Neuron (in vitro differentiated cells): ENCODE data around the gene PROB1.
"Not testable (repeated sequence)": the region's sequence is repeated elsewhere in the genome, so short reads cannot be mapped to it uniquely, and the experiment has no call there.

Experiments
- H2AFZ ChIP-seq: one replicate; pipeline ENCODE4 v1.6.1; 2013; ENCODE audit warnings: low read depth, mild to moderate bottlenecking, inconsistent platforms, low read length, moderate library complexity
- H3K27me3 ChIP-seq: one replicate; pipeline ENCODE4 v1.6.1; 2013; ENCODE audit warnings: low read length; ENCODE audit not compliant: insufficient read depth
- H3K36me3 ChIP-seq: one replicate; pipeline ENCODE4 v1.6.1; 2013; ENCODE audit warnings: low read length; ENCODE audit not compliant: insufficient read depth
- H3K4me1 ChIP-seq: one replicate; pipeline ENCODE4 v1.6.1; 2013; ENCODE audit warnings: low read length; ENCODE audit not compliant: insufficient read depth
- H3K4me3 ChIP-seq: 2 replicates; pipeline ENCODE4 v1.5.1; 2013; ENCODE audit warnings: mild to moderate bottlenecking, low read length, moderate library complexity
- H3K9me3 ChIP-seq: one replicate; pipeline ENCODE4 v1.6.1; 2013; ENCODE audit warnings: low read length

Gene PROB1

GRCh38 chr5:139393497-139394122, 1.3 kb downstream of the PROB1 start:
- H3K27me3 ChIP-seq = peaks cover 28% of the 10 kb centered on the region
- no peak overlapping the region for H3K4me3 ChIP-seq
- peaks cover 3% of the 10 kb centered on the region for H3K36me3 ChIP-seq
- H2AFZ ChIP-seq = no peak overlapping the region
- H3K9me3 ChIP-seq = peaks cover 25% of the 10 kb centered on the region
- peaks cover 6% of the 10 kb centered on the region for H3K4me1 ChIP-seq

- peaks cover 6% of the 10 kb centered on the region for H3K4me1 ChIP-seq
- peaks cover 28% of the 10 kb centered on the region for H3K27me3 ChIP-seq
- H3K36me3 ChIP-seq = peaks cover 3% of the 10 kb centered on the region
- peaks cover 25% of the 10 kb centered on the region for H3K9me3 ChIP-seq
- H3K4me3 ChIP-seq = no peak overlapping the region
- no peak overlapping the region for H2AFZ ChIP-seq
These were observed 2.0 kb downstream of the PROB1 start for GRCh38 chr5:139392678-139393496.

DNA sequence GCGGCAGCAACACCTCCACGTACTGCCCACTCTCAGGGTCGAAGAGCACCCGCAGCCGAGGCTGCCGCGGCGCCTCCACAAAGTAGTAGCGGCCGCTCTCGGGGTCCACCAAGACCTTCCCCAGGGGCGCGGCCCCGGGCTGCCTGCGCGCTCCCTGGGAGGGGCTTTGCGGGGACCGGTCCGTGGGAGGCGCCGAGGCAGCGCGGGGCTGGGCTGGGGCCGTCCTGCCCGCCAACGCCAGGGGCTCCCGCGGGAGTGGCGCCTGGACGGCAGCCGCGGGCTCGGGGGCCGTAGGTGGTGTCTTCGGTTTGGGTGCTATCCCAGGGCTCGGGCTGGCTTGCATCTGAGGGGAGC, 2.6 kb downstream of the PROB1 start:
- peaks cover 28% of the 10 kb centered on the region for H3K27me3 ChIP-seq
- peaks cover 25% of the 10 kb centered on the region for H3K9me3 ChIP-seq
- peaks cover 6% of the 10 kb centered on the region for H3K4me1 ChIP-seq
- H3K36me3 ChIP-seq = peaks cover 3% of the 10 kb centered on the region
- no peak overlapping the region for H2AFZ ChIP-seq
- H3K4me3 ChIP-seq = no peak overlapping the region

DNA sequence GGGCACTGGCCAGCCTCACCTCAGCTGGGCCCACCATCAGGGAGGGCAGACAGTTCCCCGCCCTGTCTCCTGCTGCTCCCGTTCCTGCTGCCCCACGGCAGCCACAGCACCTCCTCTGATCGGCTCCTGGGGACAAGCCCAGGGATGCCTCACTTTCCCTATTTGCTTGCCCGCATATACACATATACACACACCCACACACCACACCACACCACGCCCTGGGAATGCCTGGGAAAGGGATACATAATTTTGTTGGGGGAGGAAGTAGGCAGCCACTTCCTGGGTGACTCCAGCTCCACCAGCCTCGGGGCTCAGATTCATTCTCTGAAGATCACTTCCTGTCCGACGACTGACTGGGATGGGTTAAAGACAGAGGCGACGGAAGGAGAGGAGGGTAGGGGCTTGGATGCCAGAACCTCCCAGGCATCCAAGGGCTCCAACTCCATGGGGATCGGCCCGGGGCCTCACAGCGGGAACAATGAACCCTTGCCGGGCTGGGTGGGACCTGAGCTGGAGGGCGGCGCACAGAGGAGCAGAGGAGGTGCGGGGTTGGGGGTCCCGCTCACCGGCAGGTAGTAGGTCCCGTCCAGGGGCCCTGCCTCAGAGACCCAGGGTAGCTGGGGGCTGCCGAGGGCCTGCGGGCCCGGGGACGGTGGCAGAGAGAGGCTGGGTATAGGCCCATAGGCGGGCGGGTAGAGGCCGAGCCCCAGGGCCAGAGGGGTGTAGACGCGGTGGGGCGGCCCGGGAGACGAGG, 3.2 kb downstream of the PROB1 start:
- H3K4me1 ChIP-seq = peaks cover 6% of the 10 kb centered on the region
- H3K27me3 ChIP-seq = peaks cover 28% of the 10 kb centered on the region
- H3K36me3 ChIP-seq = no peaks in the 10 kb centered on the region
- no peak overlapping the region for H3K4me3 ChIP-seq
- H2AFZ ChIP-seq = no peak overlapping the region
- peaks cover 25% of the 10 kb centered on the region for H3K9me3 ChIP-seq

DNA sequence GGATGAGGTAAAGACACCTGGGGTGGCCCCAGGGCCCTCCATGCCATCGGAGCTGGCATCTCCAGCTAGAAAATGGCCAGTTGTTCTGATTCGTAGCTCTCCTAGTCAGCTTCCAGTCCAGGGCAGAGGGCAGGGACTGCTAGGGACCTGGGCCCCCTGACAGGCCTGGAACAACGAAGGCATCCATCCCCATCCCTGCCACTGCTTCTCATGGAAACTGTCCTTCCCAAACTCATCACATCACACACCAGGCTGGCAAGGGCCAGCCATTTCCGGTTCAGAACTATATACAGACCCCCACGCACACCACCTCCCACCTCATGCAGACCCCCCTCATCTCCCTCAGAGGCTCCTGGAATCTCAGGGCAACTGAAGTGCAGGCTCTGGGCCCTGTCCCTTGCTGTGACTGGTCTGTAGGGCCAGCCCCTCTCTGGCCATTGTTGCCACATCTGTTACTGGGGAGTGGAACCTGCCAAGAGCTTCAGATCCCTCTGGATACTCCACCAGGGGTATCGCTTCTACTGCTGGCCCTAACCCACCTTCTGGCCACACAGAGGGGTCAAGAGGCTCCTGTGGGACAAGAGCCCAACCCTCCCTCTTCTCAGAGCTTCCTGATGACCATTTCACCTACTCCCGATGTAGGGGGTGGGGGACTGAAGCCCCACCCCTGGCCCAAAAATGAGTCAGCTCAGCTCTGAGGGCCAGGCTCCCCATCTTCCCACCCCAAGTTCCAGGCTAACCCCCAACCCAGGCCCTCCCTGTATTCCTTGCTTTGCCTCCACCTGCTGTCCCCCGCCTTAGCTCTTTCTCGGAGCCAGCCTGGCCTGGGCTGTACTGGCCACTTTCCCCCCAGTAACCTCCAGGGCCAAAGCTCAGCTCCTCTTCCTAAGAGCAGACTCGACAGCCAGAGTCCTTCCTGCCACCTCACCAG, 4.0 kb downstream of the PROB1 start:
- H3K27me3 ChIP-seq = peaks cover 35% of the 10 kb centered on the region
- peaks cover 25% of the 10 kb centered on the region for H3K9me3 ChIP-seq
- H3K36me3 ChIP-seq = no peaks in the 10 kb centered on the region
- no peak overlapping the region for H2AFZ ChIP-seq
- no peak overlapping the region for H3K4me3 ChIP-seq
- H3K4me1 ChIP-seq = peaks cover 6% of the 10 kb centered on the region

- no peaks in the 10 kb centered on the region for H3K36me3 ChIP-seq
- peaks cover 31% of the 10 kb centered on the region for H3K27me3 ChIP-seq
- H3K9me3 ChIP-seq = peaks cover 19% of the 10 kb centered on the region
- no peak within 1 kb of the TSS for H3K4me3 ChIP-seq
- no peak within 1 kb of the TSS for H2AFZ ChIP-seq
- H3K4me1 ChIP-seq = peaks cover 6% of the 10 kb centered on the region
These were observed 4.9 kb downstream of the PROB1 start, which contains the start of gene MZB1 for GRCh38 chr5:139389701-139390638. Gene MZB1 (minus strand): TSS chr5:139389913. CDS start chr5:139389856, 57 bp downstream.

- Histone ChIP-seq H3K9me3 (peaks cover 11% of the 10 kb centered on the region), H3K4me3 (no peak overlapping the region), H3K27me3 (peaks cover 25% of the 10 kb centered on the region), H3K4me1 (peaks cover 6% of the 10 kb centered on the region), H2AFZ (no peak overlapping the region), H3K36me3 (no peaks in the 10 kb centered on the region)
These were observed 6.6 kb downstream of the PROB1 start for GRCh38 chr5:139388198-139388821.

- peaks cover 19% of the 10 kb centered on the region for H3K27me3 ChIP-seq
- no peak overlapping the region for H2AFZ ChIP-seq
- H3K36me3 ChIP-seq = no peaks in the 10 kb centered on the region
- H3K4me1 ChIP-seq = peaks cover 6% of the 10 kb centered on the region
- H3K4me3 ChIP-seq = no peak overlapping the region
- peaks cover 5% of the 10 kb centered on the region for H3K9me3 ChIP-seq
These were observed 7.2 kb downstream of the PROB1 start for GRCh38 chr5:139387611-139388197.

GRCh38 chr5:139386956-139387355, 7.9 kb downstream of the PROB1 start:
- not testable (repeated sequence) for H2AFZ ChIP-seq

DNA sequence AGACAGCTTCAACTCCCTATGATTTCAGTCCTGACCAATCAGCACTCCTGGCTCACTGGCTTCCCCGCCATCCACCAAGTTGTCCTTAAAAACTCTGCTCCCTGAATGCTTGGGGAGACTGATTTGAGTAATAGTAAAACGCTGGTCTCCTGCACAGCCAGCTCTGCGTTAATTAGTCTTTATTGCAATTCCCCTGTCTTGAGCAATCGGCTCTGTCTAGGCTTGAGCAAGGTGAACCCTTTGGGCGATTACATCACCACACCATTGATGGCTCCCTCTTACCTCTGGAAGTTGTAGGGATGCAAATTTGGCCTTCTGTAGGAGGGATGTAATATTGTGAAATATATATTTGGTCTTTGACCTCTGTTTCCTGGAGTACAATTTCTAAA, 8.9 kb downstream of the PROB1 start:
- H3K4me1 ChIP-seq = peaks cover 6% of the 10 kb centered on the region
- H3K36me3 ChIP-seq = no peaks in the 10 kb centered on the region
- no peak overlapping the region for H2AFZ ChIP-seq
- H3K27me3 ChIP-seq = peaks cover 10% of the 10 kb centered on the region
- H3K9me3 ChIP-seq = no peaks in the 10 kb centered on the region
- no peak overlapping the region for H3K4me3 ChIP-seq

More at GRCh38 chr5:139386956-139387355, 7.9 kb downstream of the PROB1 start:
- H3K4me3 ChIP-seq, H3K4me1 ChIP-seq, H3K36me3 ChIP-seq, H3K9me3 ChIP-seq: not testable (repeated sequence)
- peaks cover 17% of the 10 kb centered on the region for H3K27me3 ChIP-seq
